Stimulated activated CD8-positive, alpha-beta memory T cell treated with anti-CD3 and anti-CD28 coated beads, Interleukin-2, amount 100 ng/mL, for 48 hours (primary cell): ENCODE measurements around the gene PROSER3.
"Not testable (repeated sequence)": the region's sequence is repeated elsewhere in the genome, so short reads cannot be mapped to it uniquely, and the experiment has no call there.

ENCODE experiments used
- DNase-seq, 2 donors: peaks; one replicate each; pipeline ENCODE4 v3.0.0-alpha.2; 2020; ENCODE audit warnings: low read depth in 2 of 2

The PROSER3 gene

DNA sequence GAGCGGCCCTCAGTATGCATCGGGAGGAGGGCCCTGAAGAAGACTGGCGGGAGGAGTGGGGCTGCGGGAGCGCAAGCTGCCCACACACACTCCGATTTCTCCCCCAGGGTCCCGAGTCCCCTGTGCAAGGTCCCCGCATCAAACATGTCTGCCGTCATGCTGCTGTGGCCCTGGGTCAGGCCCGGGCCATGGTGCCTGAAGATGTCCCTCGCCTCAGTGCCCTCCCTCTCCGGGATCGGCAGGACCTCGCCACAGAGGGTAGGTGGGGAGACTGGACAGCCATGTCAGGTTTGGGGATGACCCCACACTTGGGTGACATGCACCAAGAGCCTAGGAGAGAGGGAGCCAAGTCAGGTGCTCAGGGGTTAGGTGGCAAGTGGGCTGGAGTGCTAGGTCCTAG, 35.5 kb upstream of the PROSER3 start:
- no peak for DNase-seq

DNA sequence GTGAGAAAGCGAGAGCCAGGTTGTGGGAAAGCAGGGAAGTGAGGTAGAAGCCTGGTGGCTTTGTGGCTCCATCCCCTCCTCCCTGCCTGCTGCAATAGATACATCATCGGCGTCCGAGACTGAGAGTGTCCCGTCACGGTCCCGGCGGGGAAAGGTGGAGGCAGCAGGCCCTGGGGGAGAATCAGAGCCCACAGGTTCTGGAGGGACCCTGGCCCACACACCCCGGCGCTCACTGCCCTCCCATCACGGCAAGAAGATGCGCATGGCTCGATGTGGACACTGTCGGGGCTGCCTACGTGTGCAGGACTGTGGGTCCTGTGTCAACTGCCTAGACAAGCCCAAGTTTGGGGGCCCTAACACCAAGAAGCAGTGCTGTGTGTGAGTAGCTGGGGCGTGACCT, 35.1 kb upstream of the PROSER3 start:
- no peak for DNase-seq

DNA sequence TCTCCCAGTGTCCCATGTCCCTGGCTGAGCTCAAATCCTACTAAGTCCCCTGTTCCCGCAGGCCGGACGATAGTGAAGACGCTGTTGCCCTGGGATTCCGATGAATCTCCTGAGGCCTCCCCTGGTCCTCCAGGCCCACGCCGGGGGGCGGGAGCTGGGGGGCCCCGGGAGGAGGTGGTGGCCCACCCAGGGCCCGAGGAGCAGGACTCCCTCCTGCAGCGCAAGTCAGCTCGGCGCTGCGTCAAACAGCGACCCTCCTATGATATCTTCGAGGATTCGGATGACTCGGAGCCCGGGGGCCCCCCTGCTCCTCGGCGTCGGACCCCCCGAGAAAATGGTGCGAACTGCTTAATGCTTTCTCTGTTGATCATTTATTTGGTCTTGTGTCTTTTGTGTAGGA, 34.3 kb upstream of the PROSER3 start:
- no peak for DNase-seq

DNA sequence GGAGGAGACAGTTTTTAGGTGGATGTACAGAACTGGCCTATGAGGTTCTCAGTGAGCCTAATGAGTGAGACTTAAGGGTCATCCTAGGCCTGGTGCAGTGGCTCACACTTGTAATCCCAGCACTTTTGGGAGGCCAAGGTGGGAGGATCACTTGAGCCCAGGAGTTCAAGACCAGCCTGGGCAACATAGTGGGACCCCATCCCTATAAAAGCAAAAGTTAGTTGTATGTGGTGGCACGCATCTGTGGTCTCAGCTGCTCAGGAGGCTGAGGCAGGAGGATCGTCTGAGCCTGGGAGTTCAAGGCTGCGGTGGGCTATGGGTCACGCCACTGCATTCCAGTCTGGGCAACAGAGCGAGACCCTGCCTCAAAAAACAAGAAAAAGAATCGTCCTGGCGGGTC, 33.8 kb upstream of the PROSER3 start:
- DNase-seq, result not testable (repeated sequence)

DNA sequence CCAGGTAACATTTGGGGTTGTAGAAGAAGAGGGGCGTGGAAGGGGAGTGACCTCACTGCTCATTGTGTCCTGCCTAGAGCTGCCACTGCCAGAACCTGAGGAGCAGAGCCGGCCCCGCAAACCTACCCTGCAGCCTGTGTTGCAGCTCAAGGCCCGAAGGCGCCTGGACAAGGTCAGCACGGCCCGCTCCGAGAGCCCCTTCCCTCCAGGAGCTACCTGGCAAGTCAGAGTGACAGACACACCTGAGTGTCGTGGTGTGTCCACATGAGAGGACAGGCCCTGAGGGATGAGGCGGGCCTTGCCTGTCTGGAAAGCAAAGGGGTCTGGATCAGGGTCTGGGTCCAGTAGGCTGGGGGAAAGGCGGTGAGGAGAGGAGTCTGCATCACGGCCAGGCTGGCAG, 33.4 kb upstream of the PROSER3 start:
- DNase-seq, result no peak

DNA sequence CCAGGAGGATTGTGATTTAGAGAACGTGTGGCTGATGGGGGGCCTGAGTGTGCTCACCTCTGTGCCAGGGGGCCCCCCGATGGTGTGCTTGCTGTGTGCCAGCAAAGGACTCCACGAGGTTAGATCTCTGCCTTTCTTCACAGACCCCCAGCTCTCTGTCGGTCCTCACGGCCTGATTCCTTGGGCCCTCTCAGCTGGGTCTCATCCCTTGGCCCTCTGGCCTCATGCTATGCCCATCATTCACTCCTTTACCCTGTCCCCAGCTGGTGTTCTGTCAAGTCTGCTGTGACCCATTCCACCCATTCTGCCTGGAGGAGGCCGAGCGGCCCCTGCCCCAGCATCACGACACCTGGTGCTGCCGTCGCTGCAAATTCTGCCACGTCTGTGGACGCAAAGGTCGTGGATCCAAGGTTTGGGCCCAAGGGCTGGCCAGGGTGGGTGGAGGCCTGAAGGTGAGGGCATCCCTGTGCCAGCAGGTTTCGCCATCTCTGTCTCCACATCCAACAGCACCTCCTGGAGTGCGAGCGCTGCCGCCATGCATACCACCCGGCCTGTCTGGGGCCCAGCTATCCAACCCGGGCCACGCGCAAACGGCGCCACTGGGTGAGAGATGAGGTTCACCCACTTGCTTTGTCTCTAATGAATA, 32.6 kb upstream of the PROSER3 start:
- DNase-seq, result no peak

DNA sequence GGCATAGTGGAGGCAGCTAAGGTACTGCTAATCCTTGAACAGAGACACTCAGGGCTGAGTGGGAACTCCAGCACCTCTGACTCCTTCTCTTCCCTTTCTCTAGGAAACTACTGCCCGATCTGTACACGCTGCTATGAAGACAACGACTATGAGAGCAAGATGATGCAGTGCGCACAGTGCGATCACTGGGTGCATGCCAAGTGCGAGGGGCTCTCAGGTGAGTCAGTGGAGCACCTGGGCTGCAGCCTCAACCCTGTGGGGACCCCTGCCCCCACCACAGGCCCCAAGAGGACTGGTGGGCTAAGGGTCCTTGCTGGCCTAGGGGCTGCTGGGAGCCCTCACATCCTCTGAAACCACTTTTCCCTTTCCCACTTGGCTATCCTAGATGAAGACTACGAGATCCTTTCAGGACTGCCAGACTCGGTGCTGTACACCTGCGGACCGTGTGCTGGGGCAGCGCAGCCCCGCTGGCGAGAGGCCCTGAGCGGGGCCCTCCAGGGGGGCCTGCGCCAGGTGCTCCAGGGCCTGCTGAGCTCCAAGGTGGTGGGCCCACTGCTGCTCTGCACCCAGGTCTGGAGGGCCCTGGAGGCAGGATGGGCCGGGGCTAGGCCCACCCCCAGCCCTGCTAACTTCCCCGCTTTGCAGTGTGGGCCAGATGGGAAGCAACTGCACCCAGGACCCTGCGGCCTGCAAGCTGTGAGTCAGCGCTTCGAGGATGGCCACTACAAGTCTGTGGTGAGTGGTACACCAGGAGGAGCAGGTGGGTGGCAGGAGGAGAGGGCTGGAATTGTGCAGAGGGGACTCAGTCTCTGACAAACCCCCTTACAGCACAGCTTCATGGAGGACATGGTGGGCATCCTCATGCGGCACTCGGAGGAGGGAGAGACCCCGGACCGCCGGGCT, 30.7 kb upstream of the PROSER3 start:
- DNase-seq, result no peak

DNA sequence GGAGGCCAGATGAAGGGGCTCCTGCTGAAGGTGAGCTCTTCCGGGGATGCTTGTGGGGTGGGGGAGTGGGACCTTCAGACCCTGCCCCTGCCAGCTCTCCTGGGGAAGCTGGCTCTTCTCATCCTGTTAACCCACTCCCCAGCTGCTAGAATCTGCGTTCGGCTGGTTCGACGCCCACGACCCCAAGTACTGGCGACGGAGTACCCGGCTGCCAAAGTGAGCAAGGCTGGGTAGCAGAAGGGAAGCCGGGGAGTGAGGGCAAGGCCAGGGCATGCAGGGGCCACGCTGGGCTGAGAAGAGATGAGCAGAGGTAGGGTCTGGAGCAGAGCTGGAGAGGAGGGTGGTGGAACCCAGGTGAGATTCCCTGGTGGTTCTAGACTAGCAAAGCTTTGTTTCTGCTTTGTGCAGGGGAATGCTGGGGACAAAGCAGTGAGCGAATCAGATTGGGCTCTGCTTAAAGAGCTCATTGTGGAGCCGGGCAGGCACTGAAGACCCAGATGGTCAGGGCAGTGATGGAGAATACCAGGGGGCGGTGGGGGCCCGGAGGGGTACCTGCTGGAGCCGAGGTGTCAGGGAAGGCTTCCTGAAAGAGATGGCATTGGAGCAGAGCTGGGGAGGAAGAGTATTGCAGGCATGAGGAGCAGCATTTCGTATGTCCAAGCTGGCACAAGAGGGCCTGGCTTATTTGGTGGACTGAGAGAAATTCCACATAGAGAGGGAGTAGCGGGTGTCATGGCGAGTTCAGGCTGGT, 29.8 kb upstream of the PROSER3 start:
- no peak for DNase-seq

DNA sequence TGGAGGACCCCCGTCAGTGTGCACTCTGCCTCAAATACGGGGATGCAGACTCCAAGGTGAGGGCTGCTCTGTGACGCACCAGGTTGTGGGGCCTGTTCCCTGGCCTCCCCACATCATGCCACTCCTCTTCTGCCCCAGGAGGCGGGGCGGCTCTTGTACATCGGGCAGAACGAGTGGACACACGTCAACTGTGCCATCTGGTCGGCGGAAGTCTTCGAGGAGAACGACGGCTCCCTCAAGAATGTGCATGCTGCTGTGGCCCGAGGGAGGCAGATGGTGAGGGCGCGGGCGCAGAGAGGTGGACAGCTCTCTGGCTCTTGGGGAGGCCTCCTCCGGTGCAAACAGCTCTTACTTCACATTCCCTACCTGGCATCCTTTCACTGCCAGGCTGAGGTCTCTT, 29.0 kb upstream of the PROSER3 start:
- no peak for DNase-seq

DNA sequence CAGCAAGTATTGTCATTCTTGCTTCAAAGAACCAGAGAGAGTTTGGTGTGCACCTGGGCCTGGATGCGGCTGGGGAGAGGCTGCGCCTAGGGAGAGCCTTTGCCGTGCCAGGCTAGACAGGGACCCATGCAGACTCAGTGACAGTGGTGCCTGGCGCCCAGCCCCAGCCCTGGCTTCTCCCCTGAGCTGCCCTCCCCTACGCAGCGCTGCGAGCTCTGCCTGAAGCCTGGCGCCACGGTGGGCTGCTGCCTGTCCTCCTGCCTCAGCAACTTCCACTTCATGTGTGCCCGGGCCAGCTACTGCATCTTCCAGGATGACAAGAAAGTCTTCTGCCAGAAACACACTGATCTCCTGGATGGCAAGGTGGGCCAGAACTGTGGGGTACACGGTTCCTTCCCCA, 28.2 kb upstream of the PROSER3 start:
- no peak for DNase-seq

DNA sequence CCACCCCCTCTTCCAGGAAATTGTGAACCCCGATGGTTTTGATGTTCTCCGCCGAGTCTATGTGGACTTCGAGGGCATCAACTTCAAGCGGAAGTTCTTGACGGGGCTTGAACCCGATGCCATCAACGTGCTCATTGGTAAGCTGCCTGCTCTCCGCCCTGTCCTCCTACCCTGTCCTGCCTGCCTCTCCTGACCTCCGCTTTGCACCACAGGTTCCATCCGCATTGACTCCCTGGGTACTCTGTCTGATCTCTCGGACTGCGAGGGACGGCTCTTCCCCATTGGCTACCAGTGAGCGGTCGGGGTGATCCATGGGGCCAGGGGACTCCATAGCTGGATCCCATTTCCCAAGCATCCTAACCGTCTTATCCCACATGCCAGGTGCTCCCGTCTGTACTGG, 27.6 kb upstream of the PROSER3 start:
- DNase-seq, result no peak

DNA sequence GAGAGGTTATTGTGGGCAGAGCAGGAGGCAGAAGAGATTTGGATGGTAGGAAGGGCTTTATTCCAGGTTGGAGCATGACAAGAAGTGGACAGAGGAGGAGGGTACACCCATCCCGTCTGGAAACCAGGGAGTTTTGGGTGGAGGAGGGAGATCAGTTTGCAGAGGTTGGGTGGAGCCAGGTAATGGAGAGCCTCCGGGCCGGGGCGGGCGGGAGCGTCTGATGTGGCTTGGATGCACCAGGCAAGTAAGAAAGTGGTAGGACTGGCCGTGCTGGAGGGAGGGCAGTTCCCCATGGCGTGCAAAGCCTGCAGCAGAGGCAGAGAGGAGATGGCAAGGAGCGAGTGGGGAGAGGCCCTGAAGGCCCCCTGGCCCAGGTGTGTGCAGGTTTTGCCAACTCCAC, 26.6 kb upstream of the PROSER3 start:
- DNase-seq, result no peak

DNA sequence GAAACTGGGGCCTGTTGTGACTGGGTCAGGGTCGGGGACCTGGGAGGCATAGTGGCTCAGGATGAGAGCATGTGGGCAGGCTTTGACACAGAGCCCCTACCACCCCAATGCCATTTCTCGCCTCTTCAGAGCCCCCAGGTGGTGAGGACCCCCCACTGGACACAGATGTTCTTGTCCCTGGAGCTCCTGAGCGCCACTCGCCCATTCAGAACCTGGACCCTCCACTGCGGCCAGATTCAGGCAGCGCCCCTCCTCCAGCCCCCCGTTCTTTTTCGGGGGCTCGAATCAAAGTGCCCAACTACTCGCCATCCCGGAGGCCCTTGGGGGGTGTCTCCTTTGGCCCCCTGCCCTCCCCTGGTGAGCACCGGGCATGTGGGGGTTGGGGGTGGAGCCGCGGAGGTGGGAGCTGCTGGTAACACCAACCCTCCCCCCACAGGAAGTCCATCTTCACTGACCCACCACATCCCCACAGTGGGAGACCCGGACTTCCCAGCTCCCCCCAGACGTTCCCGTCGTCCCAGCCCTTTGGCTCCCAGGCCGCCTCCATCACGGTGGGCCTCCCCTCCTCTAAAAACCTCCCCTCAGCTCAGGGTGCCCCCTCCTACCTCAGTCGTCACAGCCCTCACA, 26.1 kb upstream of the PROSER3 start:
- DNase-seq, result no peak

DNA sequence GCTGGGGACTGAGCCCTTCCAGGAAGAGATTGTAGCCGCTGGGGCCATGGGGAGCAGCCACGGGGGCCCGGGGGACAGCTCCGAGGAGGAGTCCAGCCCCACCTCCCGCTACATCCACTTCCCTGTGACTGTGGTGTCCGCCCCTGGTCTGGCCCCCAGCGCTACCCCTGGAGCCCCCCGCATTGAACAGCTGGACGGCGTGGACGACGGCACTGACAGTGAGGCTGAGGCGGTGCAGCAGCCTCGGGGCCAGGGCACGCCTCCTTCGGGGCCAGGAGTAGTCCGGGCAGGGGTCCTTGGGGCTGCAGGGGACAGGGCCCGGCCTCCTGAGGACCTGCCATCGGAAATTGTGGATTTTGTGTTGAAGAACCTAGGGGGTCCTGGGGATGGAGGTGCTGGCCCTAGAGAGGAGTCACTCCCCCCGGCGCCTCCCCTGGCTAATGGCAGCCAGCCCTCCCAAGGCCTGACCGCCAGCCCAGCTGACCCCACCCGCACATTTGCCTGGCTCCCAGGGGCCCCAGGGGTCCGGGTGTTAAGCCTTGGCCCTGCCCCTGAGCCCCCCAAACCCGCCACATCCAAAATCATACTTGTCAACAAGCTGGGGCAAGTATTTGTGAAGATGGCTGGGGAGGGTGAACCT, 25.3 kb upstream of the PROSER3 start:
- DNase-seq, result no peak

DNA sequence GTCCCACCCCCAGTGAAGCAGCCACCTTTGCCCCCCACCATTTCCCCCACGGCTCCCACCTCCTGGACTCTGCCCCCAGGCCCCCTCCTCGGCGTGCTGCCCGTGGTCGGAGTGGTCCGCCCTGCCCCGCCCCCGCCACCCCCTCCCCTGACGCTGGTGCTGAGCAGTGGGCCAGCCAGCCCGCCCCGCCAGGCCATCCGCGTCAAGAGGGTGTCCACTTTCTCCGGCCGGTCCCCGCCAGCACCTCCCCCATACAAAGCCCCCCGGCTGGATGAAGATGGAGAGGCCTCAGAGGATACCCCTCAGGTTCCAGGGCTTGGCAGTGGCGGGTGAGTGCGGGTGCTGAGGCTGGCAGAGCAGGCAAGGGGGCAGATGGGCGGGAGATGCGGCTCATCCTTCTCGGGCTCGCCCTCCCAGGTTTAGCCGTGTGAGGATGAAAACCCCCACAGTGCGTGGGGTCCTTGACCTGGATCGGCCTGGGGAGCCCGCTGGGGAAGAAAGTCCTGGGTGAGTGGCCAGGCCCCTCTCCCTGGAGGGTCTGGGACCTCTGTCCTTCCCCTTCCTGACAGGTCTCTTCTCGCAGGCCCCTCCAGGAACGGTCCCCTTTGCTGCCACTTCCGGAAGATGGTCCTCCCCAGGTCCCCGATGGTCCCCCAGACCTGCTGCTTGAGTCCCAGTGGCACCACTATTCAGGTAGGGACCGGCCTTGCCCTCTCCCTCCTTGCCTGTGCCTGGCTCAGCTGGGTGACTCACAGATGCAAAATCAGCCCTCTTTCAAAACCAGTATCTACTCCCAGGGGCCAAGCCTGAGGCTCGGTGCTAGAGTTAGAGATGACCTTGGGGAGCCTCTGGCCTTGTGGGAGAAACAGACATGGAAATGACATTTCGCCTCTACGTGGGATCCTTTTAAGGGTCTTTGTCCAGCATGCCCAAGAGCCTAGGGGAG, 24.5 kb upstream of the PROSER3 start:
- no peak for DNase-seq

DNA sequence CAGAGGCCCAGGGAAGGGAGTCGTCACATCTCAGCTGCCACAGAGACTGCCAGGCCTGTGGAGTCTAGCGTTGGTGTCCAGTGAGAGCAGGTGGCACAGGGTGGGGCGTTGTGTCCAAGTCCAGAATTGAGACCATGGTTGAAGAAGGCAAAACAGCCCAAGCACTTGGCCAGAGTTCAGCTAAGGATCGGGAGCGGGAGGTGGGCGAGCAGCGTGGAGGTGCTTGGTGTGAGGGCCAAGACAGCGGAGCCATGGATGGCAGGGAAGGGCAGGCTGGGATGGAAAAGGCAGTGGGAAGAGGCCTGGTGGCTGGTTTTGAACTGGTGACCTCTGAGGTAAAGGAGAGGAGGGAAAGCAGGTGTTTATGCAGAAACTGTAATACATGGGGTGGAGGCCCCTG, 23.7 kb upstream of the PROSER3 start:
- no peak for DNase-seq

DNA sequence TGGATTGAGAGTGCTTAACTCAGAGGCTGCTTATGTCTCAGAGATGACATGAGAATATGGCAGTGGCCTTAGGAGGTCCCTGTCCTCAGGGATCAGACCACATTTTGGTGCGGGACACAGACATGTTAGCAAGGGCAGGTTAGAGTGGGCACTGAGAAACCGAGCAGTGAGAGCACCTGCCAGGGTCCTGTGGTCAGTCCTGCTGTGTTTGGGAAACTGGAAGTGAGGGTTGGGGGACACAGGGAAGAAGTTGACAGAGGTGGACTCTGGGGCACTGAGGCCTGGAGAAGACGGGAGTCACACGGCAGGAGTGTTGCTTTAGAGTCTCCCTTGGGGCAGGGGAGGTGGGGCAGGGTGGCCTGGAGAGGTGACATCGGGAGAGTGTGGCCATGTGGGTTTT, 23.1 kb upstream of the PROSER3 start:
- DNase-seq, result no peak

DNA sequence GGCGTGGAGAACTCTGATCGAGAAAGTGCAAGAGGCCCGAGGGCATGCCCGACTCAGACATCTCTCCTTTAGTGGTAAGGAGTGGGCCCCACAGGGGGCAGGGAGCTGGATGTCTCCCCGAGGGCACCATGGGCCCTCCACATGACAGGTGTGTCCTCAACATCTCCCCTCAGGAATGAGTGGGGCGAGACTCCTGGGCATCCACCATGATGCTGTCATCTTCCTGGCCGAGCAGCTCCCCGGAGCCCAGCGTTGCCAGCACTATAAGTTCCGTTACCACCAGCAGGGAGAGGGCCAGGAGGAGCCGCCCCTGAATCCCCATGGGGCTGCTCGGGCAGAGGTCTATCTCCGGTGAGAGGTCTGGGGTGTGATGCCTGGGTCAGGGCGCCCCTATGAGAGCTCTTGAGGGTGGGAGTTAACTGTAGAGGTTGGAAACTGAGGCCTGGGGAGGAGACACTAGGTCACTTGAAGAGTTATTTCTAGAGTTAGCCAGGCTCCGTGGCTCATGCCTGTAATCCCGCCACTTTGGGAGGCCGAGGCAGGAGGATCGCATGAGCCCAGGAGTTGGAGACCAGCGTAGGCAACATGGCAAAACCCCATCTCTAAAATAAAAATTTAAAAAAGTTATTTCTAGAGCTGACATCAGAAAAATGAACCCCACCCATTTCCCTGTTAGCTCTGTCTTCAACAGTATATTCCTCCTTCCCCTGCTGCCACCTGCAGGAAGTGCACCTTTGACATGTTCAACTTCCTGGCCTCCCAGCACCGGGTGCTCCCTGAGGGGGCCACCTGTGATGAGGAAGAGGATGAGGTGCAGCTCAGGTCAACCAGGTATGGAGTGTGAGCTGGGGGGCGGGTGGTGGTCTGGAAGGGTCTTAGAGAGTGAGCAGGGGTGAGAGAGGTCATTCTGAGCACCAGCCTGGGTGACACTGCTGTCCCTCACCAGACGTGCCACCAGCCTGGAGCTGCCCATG, 20.8 kb upstream of the PROSER3 start:
- no peak for DNase-seq
